Ishikawa (cell line): ENCODE results near the gene AK9.

Experiments used
- CREB1 ChIP-seq: IDR thresholded peaks from 2 replicates; pipeline ENCODE4 v1.6.1; 2012; ENCODE audit warnings: low read depth
- EP300 ChIP-seq: IDR thresholded peaks from 2 replicates; pipeline ENCODE4 v1.6.1; 2012; ENCODE audit warnings: borderline replicate concordance
- NFIC ChIP-seq: IDR thresholded peaks from 2 replicates; pipeline ENCODE4 v1.6.1; 2012
- TEAD4 ChIP-seq: IDR thresholded peaks from 2 replicates; pipeline ENCODE4 v1.6.1; 2012
- USF1 ChIP-seq: IDR thresholded peaks from 2 replicates; pipeline ENCODE4 v1.6.1; 2012
- YY1 ChIP-seq: IDR thresholded peaks from 2 replicates; pipeline ENCODE4 v1.6.1; 2012; ENCODE audit warnings: low read depth
- ZBTB7A ChIP-seq: IDR thresholded peaks from 2 replicates; pipeline ENCODE4 v1.6.1; 2012; ENCODE audit warnings: low read depth

- TF ChIP-seq ZBTB7A (no peak), CREB1 (no peak), NFIC (no peak), EP300 (no peak), TEAD4 (no peak), YY1 (no peak), USF1 (no peak)
Measured at GRCh38 chr6:109446072-109446471, 244.9 kb downstream of the AK9 start.
